Activated naive CD4-positive, alpha-beta T cell treated with anti-CD3 and anti-CD28 coated beads, Interleukin-2, amount 10 ng/mL, durations not matched to agents 7 days and 5 days (primary cell): ENCODE data around the gene TRPM3.

Experiments
- CTCF ChIA-PET: fragments of 350-600 bp; sonication (Branson Sonifier 250); formaldehyde crosslinking; loops from one replicate; lab custom pipeline; 2021; ENCODE audit warnings: antibody characterized with exemption; lab: Charles Lee
- DNase-seq: peaks from one replicate; pipeline ENCODE4 v3.0.0-alpha.2; 2020
- H3K27ac Mint-ChIP-seq: one replicate; pipeline ENCODE4 v1.8.0; 2021; ENCODE audit warnings: mild to moderate bottlenecking, moderate library complexity, mixed read lengths
- H3K27me3 Mint-ChIP-seq: one replicate; pipeline ENCODE4 v1.8.0; 2021; ENCODE audit warnings: mild to moderate bottlenecking, mixed read lengths
- H3K36me3 Mint-ChIP-seq: one replicate; pipeline ENCODE4 v1.8.0; 2021; ENCODE audit warnings: mixed read lengths
- H3K4me1 Mint-ChIP-seq: one replicate; pipeline ENCODE4 v1.8.0; 2021; ENCODE audit warnings: mixed read lengths
- H3K4me3 Mint-ChIP-seq: one replicate; pipeline ENCODE4 v1.8.0; 2021; ENCODE audit warnings: mild to moderate bottlenecking, moderate library complexity, mixed read lengths
- H3K9me3 Mint-ChIP-seq: one replicate; pipeline ENCODE4 v1.8.0; 2021; ENCODE audit warnings: mixed read lengths

Gene TRPM3

DNA sequence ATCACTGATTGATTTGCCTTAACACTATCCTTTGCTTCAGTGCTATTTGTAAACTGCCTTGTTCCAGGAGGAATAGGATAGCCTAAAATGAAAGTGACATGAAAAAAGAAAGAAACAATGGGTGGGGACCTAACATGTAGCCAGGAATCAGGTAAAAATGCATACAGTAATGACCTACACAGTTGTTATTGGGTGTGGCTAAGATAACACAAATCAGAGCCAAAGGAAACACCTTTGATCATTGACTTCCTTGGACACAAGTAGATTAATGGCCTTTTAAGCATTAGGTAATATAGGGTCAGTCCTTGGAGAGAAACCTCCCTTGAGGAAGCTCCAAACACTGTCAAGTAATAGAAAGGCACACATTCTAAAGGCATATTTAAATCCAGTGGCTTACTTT is 220.4 kb downstream of the TRPM3 start:
- Mint-ChIP-seq H3K9me3 (no peaks in the 10 kb centered on the region), H3K4me1 (no peaks in the 10 kb centered on the region), H3K36me3 (no peaks in the 10 kb centered on the region), H3K27me3 (no peaks in the 10 kb centered on the region), H3K27ac (no peak overlapping the region), H3K4me3 (no peak overlapping the region)
- CTCF ChIA-PET: no interaction called here
- no peak for DNase-seq

GRCh38 chr9:70893580-70894122 is 227.8 kb downstream of the TRPM3 start:
- H3K4me3 Mint-ChIP-seq: no peak overlapping the region
- no peaks in the 10 kb centered on the region for H3K9me3 Mint-ChIP-seq
- no peaks in the 10 kb centered on the region for H3K36me3 Mint-ChIP-seq
- CTCF ChIA-PET: no interaction called here
- no peak overlapping the region for H3K27ac Mint-ChIP-seq
- no peak for DNase-seq
- no peaks in the 10 kb centered on the region for H3K27me3 Mint-ChIP-seq
- H3K4me1 Mint-ChIP-seq: no peaks in the 10 kb centered on the region

- H3K27ac Mint-ChIP-seq: no peak overlapping the region
- no peaks in the 10 kb centered on the region for H3K9me3 Mint-ChIP-seq
- H3K27me3 Mint-ChIP-seq: no peaks in the 10 kb centered on the region
- no peak for DNase-seq
- CTCF ChIA-PET: no interaction called here
- no peaks in the 10 kb centered on the region for H3K4me1 Mint-ChIP-seq
- no peak overlapping the region for H3K4me3 Mint-ChIP-seq
- H3K36me3 Mint-ChIP-seq: no peaks in the 10 kb centered on the region
Measured at GRCh38 chr9:70888471-70888870, 232.9 kb downstream of the TRPM3 start.

DNA sequence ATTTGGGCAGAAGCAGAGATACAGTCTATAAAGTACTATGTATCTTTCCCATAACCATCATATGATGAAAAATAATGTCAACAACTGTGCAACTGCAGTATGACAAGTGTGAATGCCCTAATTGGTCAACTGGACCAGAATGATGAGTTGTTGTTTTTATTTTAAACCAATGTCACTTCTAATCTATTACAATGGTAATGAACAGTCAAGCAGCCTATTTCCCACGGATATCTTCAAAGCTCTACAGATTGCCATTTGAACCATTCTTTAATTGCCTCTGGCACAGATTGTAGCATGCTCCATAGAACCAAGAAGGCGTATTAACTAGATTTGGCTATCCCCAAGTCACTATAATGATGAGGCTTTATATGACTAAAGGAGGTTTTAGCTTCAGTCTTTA is 233.6 kb downstream of the TRPM3 start:
- Mint-ChIP-seq H3K27ac (no peak overlapping the region), H3K27me3 (no peaks in the 10 kb centered on the region), H3K4me1 (no peaks in the 10 kb centered on the region), H3K9me3 (no peaks in the 10 kb centered on the region), H3K4me3 (no peak overlapping the region), H3K36me3 (no peaks in the 10 kb centered on the region)
- DNase-seq: no peak
- CTCF ChIA-PET: interaction anchor here (0.7 kb wide), 1 partner anchor 1587 kb away, joined by 3 read pairs; no protein-coding TSS in a partner anchor

DNA sequence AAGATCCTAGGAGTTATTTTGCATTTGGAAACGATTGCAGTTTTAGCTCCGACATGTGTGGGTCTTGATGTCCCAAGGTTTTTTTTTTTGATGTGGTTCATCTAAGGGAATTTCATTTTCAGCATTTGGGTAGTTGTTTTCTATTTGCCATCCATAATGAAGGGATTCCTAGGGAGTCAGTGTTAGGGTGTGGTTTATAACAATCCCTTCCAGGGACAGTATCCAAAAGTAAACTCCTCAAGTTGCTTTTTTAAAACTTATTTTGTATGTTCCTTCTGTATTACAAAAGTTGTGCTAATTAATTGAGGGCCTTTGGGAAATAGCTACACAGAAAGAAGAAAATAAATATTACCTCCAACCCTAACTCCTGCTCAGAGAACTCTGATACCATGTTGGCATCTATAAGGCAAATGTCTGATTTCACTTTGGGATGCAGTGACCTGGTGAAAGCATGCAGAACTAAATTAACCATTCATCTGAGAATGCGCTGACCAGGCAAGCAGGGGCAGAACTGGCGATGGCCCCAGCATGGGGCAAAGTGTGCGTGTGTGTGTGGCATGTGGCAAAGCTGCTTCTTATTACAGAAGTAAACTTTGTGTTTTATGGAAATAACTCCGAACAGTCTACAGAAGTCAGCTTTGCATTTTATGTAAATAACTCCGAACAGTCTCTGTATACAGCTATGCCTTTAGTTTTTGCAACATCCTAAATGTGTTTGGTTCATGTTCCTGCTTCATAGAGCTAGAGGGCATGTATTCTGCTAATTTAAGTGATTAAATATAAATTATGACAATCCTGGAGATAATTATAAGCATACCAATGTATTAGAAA is 237.2 kb downstream of the TRPM3 start:
- no peak overlapping the region for H3K27ac Mint-ChIP-seq
- no peak overlapping the region for H3K4me3 Mint-ChIP-seq
- no peaks in the 10 kb centered on the region for H3K4me1 Mint-ChIP-seq
- H3K27me3 Mint-ChIP-seq: no peaks in the 10 kb centered on the region
- no peaks in the 10 kb centered on the region for H3K9me3 Mint-ChIP-seq
- CTCF ChIA-PET: no interaction called here
- H3K36me3 Mint-ChIP-seq: no peaks in the 10 kb centered on the region
- no peak for DNase-seq

DNA sequence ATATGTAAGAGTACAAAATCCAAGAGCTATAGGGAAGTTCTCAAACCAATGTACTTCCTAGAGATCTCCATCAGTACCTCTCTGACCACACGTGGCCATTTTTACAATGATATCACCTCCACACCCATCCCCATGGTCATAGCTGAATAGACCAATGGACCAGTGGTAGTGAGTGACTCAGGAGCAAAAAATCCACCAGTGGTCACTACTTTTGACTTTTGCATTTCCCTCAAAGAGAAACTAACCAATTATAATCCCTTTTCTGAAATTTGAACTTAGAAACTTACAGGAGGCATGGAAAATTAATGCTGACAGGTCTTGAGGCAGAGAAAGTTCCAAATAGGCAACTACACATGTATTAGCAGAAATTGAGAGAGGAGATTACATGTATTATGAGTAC is 238.4 kb downstream of the TRPM3 start:
- no peak for DNase-seq
- CTCF ChIA-PET: no interaction called here
- Mint-ChIP-seq H3K4me1 (no peaks in the 10 kb centered on the region), H3K36me3 (no peaks in the 10 kb centered on the region), H3K4me3 (no peak overlapping the region), H3K9me3 (no peaks in the 10 kb centered on the region), H3K27me3 (no peaks in the 10 kb centered on the region), H3K27ac (no peak overlapping the region)

GRCh38 chr9:70881333-70881732 is 240.1 kb downstream of the TRPM3 start:
- H3K9me3 Mint-ChIP-seq: no peaks in the 10 kb centered on the region
- H3K27me3 Mint-ChIP-seq: no peaks in the 10 kb centered on the region
- H3K27ac Mint-ChIP-seq: no peak overlapping the region
- DNase-seq: no peak
- no peaks in the 10 kb centered on the region for H3K36me3 Mint-ChIP-seq
- no peaks in the 10 kb centered on the region for H3K4me1 Mint-ChIP-seq
- CTCF ChIA-PET: no interaction called here
- H3K4me3 Mint-ChIP-seq: no peak overlapping the region

GRCh38 chr9:70880535-70880934 is 240.9 kb downstream of the TRPM3 start:
- Mint-ChIP-seq H3K4me1 (no peaks in the 10 kb centered on the region), H3K36me3 (no peaks in the 10 kb centered on the region), H3K27me3 (no peaks in the 10 kb centered on the region), H3K4me3 (no peak overlapping the region), H3K9me3 (no peaks in the 10 kb centered on the region), H3K27ac (no peak overlapping the region)
- CTCF ChIA-PET: no interaction called here
- no peak for DNase-seq

GRCh38 chr9:70878576-70878975 is 242.8 kb downstream of the TRPM3 start:
- H3K36me3 Mint-ChIP-seq: no peaks in the 10 kb centered on the region
- H3K27me3 Mint-ChIP-seq: no peaks in the 10 kb centered on the region
- CTCF ChIA-PET: no interaction called here
- DNase-seq: no peak
- no peak overlapping the region for H3K27ac Mint-ChIP-seq
- no peaks in the 10 kb centered on the region for H3K9me3 Mint-ChIP-seq
- H3K4me3 Mint-ChIP-seq: no peak overlapping the region
- H3K4me1 Mint-ChIP-seq: no peaks in the 10 kb centered on the region

DNA sequence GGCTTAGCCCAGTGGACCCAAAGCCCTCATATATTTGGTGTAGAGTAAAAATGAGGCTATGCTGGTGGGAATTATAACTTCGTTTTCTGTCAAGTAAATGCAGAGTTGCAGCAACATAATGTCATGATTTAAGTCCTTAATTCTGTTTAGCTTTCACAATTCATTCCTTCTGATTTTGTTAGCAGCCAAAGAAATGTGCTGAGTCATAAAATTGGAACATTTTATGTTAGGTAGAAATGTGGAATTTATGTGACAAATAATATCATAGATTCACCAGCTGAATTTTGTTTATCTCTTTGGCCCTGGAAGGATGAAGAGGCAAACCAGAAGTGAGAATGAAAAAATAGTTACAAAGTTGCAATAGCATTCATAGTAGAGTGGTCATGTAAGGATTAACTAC is 247.0 kb downstream of the TRPM3 start:
- H3K27me3 Mint-ChIP-seq: no peaks in the 10 kb centered on the region
- no peaks in the 10 kb centered on the region for H3K4me1 Mint-ChIP-seq
- H3K27ac Mint-ChIP-seq: no peak overlapping the region
- CTCF ChIA-PET: no interaction called here
- DNase-seq: no peak
- H3K36me3 Mint-ChIP-seq: no peaks in the 10 kb centered on the region
- no peaks in the 10 kb centered on the region for H3K9me3 Mint-ChIP-seq
- H3K4me3 Mint-ChIP-seq: no peak overlapping the region

- DNase-seq: no peak
- Mint-ChIP-seq H3K4me1 (no peaks in the 10 kb centered on the region), H3K36me3 (no peaks in the 10 kb centered on the region), H3K9me3 (no peaks in the 10 kb centered on the region), H3K27ac (no peak overlapping the region), H3K4me3 (no peak overlapping the region), H3K27me3 (no peaks in the 10 kb centered on the region)
- CTCF ChIA-PET: no interaction called here
Measured at GRCh38 chr9:70873506-70873905, 247.9 kb downstream of the TRPM3 start.

DNA sequence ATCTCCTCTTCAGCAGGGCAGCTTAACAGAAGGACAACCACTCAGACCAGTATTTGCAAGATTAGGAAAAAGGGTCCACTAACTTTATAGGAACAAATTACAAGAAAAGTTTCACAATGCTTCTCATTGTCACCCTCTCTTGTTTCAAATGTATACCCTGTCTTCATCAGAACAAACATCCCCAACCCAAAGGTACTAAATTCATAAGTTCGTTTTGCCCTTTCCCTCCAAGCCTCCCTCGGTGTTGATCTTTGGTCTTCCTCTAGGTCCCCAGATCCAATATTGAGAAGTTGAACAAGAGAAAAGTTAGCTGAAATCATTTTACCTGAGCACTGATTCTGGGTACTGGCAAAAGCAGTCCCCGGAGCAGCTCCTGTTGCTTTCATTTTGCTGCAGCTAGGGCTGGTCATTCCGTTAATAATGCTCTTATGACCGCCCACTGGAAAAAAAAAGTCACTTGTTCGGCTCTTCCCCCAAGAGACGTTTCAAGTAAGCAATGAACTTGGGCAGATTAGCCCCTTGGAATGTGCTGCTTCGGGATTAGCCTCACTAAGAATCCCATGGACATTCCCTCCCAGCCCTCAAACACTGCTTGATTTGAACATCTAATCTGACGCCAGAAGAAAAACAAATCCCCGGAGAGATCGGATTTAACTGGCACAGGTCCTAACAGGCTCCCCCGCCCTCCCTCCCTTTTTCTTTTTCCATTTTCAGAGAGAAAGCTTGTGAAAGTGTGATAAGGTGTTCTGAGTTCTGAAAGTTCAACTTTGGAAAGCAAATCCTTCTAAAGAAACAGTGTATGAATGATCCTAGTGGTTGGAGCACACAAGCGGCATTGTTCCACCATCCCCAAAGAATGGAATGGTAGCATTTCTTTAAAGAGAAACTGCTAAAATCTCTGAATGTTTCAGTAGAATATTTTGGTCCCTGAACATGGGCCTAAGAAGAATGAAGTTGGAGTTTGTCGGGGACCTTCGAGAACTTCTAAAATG is 252.5 kb downstream of the TRPM3 start:
- no peak for DNase-seq
- Mint-ChIP-seq H3K27ac (no peak overlapping the region), H3K4me3 (no peak overlapping the region), H3K27me3 (no peaks in the 10 kb centered on the region), H3K36me3 (no peaks in the 10 kb centered on the region), H3K4me1 (no peaks in the 10 kb centered on the region), H3K9me3 (no peaks in the 10 kb centered on the region)
- CTCF ChIA-PET: no interaction called here

- Mint-ChIP-seq H3K27me3 (no peaks in the 10 kb centered on the region), H3K36me3 (no peaks in the 10 kb centered on the region), H3K9me3 (no peaks in the 10 kb centered on the region), H3K4me1 (no peaks in the 10 kb centered on the region), H3K4me3 (no peak overlapping the region), H3K27ac (no peak overlapping the region)
- CTCF ChIA-PET: no interaction called here
- DNase-seq: no peak
Measured at GRCh38 chr9:70868041-70868440, 253.4 kb downstream of the TRPM3 start.

DNA sequence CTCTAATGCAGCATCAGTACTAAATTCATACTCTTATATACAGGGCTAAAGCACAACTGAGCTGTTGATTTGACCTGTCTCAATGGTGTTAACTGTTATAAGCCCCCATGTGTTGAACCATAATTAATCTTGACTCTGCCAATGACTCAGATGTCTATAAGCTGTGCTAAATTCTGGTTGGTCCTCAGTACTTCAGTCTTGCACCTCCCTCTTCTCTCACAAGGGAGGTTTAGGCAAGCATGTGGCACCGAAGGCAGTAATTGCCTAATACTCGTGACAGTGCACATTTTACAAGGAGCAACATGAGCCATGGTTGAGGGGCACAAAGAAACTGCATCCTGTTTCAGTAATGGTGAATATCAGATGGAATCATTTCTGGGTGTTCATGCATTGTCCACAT is 255.9 kb downstream of the TRPM3 start:
- CTCF ChIA-PET: no interaction called here
- Mint-ChIP-seq H3K4me3 (no peak overlapping the region), H3K27ac (no peak overlapping the region), H3K4me1 (no peaks in the 10 kb centered on the region), H3K36me3 (no peaks in the 10 kb centered on the region), H3K9me3 (no peaks in the 10 kb centered on the region), H3K27me3 (no peaks in the 10 kb centered on the region)
- no peak for DNase-seq
